Measurements from ENCODE around the gene VASN. TPM values are rescaled to one million over a fixed set of nuclear protein-coding genes. Genes with fewer than 3 reads are reported as not detected.

The VASN gene
- total RNA-seq, 4 donors from 2014 or later = 9.2 to 20.2 (median 14.2) TPM

DNA sequence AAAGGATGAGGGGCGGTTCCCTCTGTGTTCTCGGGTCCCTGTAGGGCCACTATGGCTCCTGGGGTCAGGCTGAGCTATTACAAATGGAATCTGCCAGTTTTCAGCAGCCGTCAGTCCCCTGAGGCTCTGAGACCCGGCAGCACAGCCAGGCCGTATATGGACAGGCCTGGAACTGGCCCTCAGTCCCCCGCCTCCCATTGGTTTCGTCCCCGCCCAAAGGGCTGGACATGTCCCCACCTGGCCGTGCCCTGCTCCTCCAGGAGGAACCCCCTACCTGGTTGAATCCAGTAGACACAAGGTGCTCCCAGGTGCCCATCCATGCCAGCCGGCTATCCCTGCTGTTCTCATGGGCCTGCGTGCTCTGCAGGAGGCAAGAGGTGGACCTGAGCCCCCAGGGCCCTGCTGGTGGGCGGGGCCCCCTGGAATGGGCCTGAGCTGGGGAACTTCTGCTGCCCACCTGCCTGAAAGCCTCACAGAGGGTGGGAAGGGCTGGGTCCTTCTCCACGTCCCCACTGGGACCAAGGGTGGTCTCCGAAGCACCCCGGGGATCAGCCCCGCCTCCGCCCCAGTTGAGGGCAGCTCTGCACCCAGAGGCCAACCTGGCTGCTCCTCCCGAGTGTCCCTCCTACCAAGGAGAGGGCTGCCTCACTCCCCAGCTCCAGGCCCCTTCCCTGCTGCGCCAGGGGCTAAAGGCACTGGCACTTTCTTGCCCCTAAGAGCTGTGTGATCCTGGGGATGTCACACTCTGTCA lies 16.8 kb downstream of the VASN start:
- Histone ChIP-seq H3K9me3 (no peaks in the 10 kb centered on the region), H3K27me3 (no peaks in the 10 kb centered on the region), H3K4me1 (peaks cover 14 to 63% (median 16%) of the 10 kb centered on the region in 3 donors), H3K27ac (peak overlapping the region; percentile 10 to 80 (median 54)), H3K4me3 (no peak overlapping the region), H3K36me3 (peaks cover 0 to 62% (median 14%) of the 10 kb centered on the region in 3 donors)
- TF ChIP-seq, protein P1, sequence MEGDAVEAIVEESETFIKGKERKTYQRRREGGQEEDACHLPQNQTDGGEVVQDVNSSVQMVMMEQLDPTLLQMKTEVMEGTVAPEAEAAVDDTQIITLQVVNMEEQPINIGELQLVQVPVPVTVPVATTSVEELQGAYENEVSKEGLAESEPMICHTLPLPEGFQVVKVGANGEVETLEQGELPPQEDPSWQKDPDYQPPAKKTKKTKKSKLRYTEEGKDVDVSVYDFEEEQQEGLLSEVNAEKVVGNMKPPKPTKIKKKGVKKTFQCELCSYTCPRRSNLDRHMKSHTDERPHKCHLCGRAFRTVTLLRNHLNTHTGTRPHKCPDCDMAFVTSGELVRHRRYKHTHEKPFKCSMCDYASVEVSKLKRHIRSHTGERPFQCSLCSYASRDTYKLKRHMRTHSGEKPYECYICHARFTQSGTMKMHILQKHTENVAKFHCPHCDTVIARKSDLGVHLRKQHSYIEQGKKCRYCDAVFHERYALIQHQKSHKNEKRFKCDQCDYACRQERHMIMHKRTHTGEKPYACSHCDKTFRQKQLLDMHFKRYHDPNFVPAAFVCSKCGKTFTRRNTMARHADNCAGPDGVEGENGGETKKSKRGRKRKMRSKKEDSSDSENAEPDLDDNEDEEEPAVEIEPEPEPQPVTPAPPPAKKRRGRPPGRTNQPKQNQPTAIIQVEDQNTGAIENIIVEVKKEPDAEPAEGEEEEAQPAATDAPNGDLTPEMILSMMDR (IDR thresholded peaks at IDR 0.05) = no peak
- TF ChIP-seq POLR2A (IDR thresholded peaks at IDR 0.05) = no peak
- intact Hi-C loops (cut with DNase I) = no loop called here
- WGBS, 2 donors = 60 to 70% methylated on average over 1 to 5 of the region's 19 CpGs
- no peak for DNase-seq

DNA sequence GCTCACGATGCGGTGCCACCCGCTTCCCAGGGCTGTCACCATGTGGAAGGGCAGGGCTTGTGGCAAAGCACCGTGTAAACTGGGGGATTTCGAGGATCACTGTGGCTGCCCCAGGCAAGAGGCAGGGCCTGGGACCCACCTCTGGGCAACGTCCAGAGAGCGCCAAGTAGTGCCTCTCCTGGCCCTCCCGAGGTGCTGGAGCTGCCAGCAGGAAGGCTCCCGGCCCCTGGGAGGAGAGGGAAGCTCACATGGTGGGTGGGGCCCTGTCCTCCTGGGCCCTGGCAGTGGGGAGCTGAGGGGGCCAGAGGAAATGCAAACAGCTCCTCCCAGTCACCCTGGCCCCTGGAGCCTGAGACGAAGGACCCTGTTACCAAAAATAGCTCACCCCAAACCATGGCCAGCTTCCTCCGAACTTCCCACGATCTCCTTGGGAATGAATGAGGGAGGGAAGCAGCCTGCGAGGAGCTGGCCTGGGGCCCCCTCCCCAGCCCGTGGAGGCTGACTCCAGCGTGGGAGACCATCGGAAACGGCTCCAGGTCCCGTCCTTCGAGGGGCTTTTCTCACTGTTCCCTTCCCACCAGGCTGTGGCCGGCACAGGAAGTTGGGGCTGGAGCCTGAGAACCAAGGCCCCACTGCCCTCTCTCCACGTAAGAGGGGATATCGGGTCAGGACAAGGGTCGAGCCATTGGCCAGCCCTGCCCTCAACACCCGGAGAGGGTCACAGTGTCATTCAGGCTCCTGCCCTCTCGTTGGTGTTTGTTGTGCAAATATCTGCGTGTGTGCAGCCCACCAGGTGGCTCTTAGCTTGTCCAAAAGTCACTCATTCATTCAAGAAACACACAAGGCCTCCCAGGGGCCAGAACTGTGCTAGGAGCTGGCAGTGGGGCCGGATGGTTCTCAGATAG lies 17.7 kb downstream of the VASN start:
- Histone ChIP-seq H3K27ac (peak overlapping the region; percentile 10 to 80 (median 54)), H3K27me3 (no peaks in the 10 kb centered on the region), H3K4me1 (peaks cover 16 to 59% (median 18%) of the 10 kb centered on the region in 3 donors), H3K9me3 (no peaks in the 10 kb centered on the region), H3K4me3 (no peak overlapping the region), H3K36me3 (peaks cover 0 to 57% (median 10%) of the 10 kb centered on the region in 3 donors)
- 41 to 79% methylated on average over 4 to 10 of the region's 27 CpGs for WGBS, 2 donors
- TF ChIP-seq, protein P1 (IDR thresholded peaks at IDR 0.05) = no peak
- no peak for TF ChIP-seq POLR2A (IDR thresholded peaks at IDR 0.05)
- no peak for DNase-seq
- intact Hi-C loops (cut with DNase I) = no loop called here

DNA sequence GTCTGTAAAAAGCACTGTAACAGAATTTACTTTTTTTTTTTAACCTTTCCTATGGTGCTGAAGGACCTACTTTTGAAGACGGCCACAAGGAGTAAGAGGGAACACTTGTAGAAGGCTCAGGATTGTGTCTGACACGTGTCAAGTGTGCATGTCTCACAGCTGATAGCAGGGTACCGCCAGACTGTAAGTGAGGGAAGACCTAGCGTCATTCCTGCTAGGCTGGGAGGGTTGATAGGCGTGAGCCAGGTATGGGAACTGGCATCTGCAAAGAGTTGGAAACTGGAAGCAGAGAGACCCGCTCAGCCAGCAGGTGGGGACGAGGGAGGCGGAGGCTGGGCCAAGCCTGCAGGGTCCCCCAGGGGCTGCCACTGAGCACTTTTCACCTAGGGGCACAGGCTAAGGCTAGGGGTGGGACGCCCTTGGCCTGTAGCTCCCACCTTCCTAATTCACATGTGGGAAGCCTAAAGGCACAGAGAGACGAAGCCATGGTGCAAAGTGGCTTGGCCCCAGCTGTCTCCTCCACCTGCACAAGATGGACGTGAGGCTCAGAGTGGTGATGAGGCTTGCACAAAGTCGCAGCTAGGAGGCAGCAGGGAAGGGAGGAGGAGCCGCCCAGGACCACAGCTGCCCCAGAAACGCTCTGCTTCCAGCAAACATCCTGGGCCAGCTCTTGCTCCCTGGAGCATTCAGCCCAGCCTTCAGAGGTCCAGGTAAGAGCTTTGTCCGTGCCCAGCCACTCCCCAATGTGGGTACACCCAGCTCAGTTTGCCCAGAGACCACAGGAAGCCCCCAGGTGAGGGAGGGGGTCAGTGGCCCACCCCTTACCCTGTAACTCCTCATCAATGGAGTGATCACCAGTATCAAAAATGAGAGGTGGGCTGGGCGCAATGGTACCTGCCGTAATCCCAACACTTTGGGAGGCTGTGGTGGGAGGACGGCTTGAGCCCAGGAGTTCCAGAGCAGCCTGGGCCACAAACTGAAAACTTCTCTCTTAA lies 18.9 kb downstream of the VASN start:
- H3K36me3 ChIP-seq = peaks cover 0 to 57% (median 10%) of the 10 kb centered on the region in 3 donors
- TF ChIP-seq POLR2A (IDR thresholded peaks at IDR 0.05) = no peak
- TF ChIP-seq, protein P1 (IDR thresholded peaks at IDR 0.05) = no peak
- no peak for DNase-seq
- intact Hi-C loops (cut with DNase I) = no loop called here
- peaks cover 16 to 51% (median 18%) of the 10 kb centered on the region in 3 donors for H3K4me1 ChIP-seq
- no peak overlapping the region for H3K4me3 ChIP-seq
- no peaks in the 10 kb centered on the region for H3K27me3 ChIP-seq
- H3K9me3 ChIP-seq = no peaks in the 10 kb centered on the region
- WGBS, 2 donors = 85 to 91% methylated on average over 12 to 13 of the region's 18 CpGs
- no peak overlapping the region for H3K27ac ChIP-seq

DNA sequence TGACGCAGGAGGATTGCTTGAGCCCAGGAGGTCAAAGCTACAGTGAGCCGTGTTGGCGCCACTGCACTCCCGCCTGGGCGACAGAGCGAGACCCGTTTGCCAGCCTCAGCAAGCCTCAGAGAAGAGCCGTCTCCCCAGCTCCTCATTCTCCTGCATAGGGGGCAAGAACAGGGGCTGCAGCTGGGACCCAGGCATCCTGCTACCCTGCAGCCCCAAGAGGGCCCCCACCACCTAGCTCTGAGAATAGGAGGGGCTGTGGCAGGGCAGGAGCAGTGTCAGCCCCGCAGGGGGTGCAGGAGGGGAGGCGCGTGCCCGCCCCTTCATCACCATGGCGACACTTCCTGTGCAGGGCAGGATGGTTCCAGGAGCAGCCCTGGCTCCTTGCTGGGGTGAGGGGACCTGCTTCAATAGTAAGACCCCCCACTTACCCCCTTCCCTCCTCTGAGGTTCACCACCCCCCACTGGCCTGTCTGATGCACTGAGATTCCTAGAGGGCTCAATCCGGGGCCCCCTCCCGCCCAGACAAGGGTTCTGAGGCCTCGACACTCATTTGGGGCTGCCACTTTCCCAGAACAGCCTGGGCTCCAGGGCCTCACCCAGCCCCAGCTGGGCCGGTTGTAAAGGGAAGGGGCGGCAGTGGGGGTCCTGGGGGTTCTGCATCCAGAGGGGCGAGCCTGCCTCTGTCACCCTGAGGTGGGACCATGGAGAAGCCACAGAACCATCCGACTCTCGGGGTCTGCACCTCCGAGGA lies 20.2 kb downstream of the VASN start:
- no peak for DNase-seq
- 50 to 66% methylated on average over 2 to 5 of the region's 22 CpGs for WGBS, 2 donors

More for the DNA sequence above, 20.2 kb downstream of the VASN start:
- Histone ChIP-seq H3K36me3 (peaks cover 0 to 62% (median 10%) of the 10 kb centered on the region in 3 donors), H3K9me3 (no peaks in the 10 kb centered on the region), H3K27ac (peak overlapping the region in 2 of 4 donors; percentile 64 to 71), H3K4me1 (peaks cover 16 to 43% (median 18%) of the 10 kb centered on the region in 3 donors), H3K27me3 (no peaks in the 10 kb centered on the region), H3K4me3 (no peak overlapping the region)
- TF ChIP-seq, protein P1 (IDR thresholded peaks at IDR 0.05) = no peak
- intact Hi-C loops (cut with DNase I) = no loop called here
